Skin of body (tissue), 2 donors: ENCODE measurements around the gene TCF23. TPM values are rescaled to one million over a fixed set of nuclear protein-coding genes. Genes with fewer than 3 reads are reported as not detected.

ENCODE experiments used
- DNase-seq: peaks from one replicate; lab custom pipeline; 2025; lab: John Stamatoyannopoulos, UW
- total RNA-seq: library from RNA; depleted of rRNA; stranded (reverse); fragments of >200 nt; gene quantifications from one replicate; pipeline ENCODE4 v1.2.3, GENCODE V29; 2014

TCF23 gene
- total RNA-seq, 1 donor from 2014 or later: 0.20 TPM

- DNase-seq: no peak
Measured at GRCh38 chr2:27128668-27129571, 19.9 kb upstream of the TCF23 start.

GRCh38 chr2:27130396-27130795 is 18.4 kb upstream of the TCF23 start:
- no peak for DNase-seq

GRCh38 chr2:27131429-27131828 is 17.4 kb upstream of the TCF23 start:
- DNase-seq: no peak

- DNase-seq: no peak
Measured at GRCh38 chr2:27133195-27133875, 15.5 kb upstream of the TCF23 start.

GRCh38 chr2:27133905-27134780 is 14.7 kb upstream of the TCF23 start, which contains the start of gene PREB:
Gene PREB, minus strand, starts transcription at chr2:27134636. Its CDS starts 215 bp downstream, at chr2:27134421.
- DNase-seq: peak; percentile 88

- no peak for DNase-seq
Measured at GRCh38 chr2:27134781-27135477, 13.9 kb upstream of the TCF23 start.

- DNase-seq: no peak
Measured at GRCh38 chr2:27135478-27135955, 13.3 kb upstream of the TCF23 start.

GRCh38 chr2:27136751-27137150 is 12.1 kb upstream of the TCF23 start:
- no peak for DNase-seq

GRCh38 chr2:27137322-27137935 is 11.4 kb upstream of the TCF23 start:
- DNase-seq: no peak

GRCh38 chr2:27138111-27138510 is 10.7 kb upstream of the TCF23 start:
- DNase-seq: no peak

GRCh38 chr2:27139310-27139709 is 9.5 kb upstream of the TCF23 start, which contains the start of gene PRR30:
Gene PRR30, minus strand, starts transcription at chr2:27139410. Its CDS starts 1,081 bp downstream, at chr2:27138329.
- DNase-seq: no peak

- DNase-seq: no peak
Measured at GRCh38 chr2:27143285-27143684, 5.5 kb upstream of the TCF23 start.

- DNase-seq: no peak
Measured at GRCh38 chr2:27145682-27146081, 3.1 kb upstream of the TCF23 start.

- no peak for DNase-seq
Measured at GRCh38 chr2:27147935-27148334, 869 bp upstream of the TCF23 start.

- no peak for DNase-seq
Measured at GRCh38 chr2:27149570-27150405, 984 bp downstream of the TCF23 start.

- DNase-seq: no peak
Measured at GRCh38 chr2:27150639-27151230, 1.9 kb downstream of the TCF23 start.

GRCh38 chr2:27152102-27152795 is 3.4 kb downstream of the TCF23 start:
- no peak for DNase-seq

GRCh38 chr2:27152796-27153464 is 4.1 kb downstream of the TCF23 start:
- DNase-seq: no peak
